Ascending aorta (tissue), 2 donors: ENCODE data around the gene ZC3H13. TPM values are rescaled to one million over a fixed set of nuclear protein-coding genes. Genes with fewer than 3 reads are reported as not detected.

ENCODE experiments used
- DNase-seq, 2 donors: peaks; one replicate each; pipeline ENCODE4 v3.0.0-alpha.2; 2019; ENCODE audit warnings: low spot score in 2 of 2
- H3K27ac ChIP-seq, 2 donors: fragments of 200-600 bp; sonication (generic); one replicate each; pipeline ENCODE4 v1.5.1; 2016 to 2017; ENCODE audit warnings: mild to moderate bottlenecking in 1 of 2
- H3K27me3 ChIP-seq: fragments of 200-600 bp; sonication (generic); one replicate; pipeline ENCODE4 v1.5.1; 2017
- H3K36me3 ChIP-seq, 2 donors: fragments of 200-600 bp; sonication (generic); one replicate each; pipeline ENCODE4 v1.5.1; 2016
- H3K4me1 ChIP-seq, 2 donors: fragments of 200-600 bp; sonication (generic); one replicate each; pipeline ENCODE4 v1.5.1; 2016 to 2017; ENCODE audit warnings: mild to moderate bottlenecking in 1 of 2
- H3K4me3 ChIP-seq, 2 donors: fragments of 200-600 bp; sonication (generic); one replicate each; pipeline ENCODE4 v1.5.1; 2016 to 2017; ENCODE audit warnings: mild to moderate bottlenecking in 1 of 2
- H3K9me3 ChIP-seq, 2 donors: fragments of 200-600 bp; sonication (generic); one replicate each; pipeline ENCODE4 v1.5.1; 2016
- intact Hi-C: fragments of 100-400 bp; cut with DNase I; formaldehyde crosslinking; loops from one replicate; pipeline ENCODE4 v1.15.1; 2023
- total RNA-seq: library from RNA; depleted of rRNA; stranded (reverse); fragments of >200 nt; gene quantifications from one replicate; pipeline ENCODE4 v1.1.0, GENCODE V29; 2016
- TF ChIP-seq, protein P1 (sequence below), 3 experiments: fragments of 200-600 bp in 2 of 3; fragments of 450-650 bp in 1 of 3; sonication (generic) in 2 of 3; IDR thresholded peaks; one replicate each; pipeline ENCODE4 v1.5.1; 2016 to 2019; ENCODE audit warnings: antibody characterized with exemption in 3 of 3, mild to moderate bottlenecking in 1 of 3, moderate library complexity in 1 of 3

The ZC3H13 gene
- total RNA-seq, 1 donor from 2014 or later = 25.8 TPM

GRCh38 chr13:46097663-46098062, 45.1 kb upstream of the ZC3H13 start:
- H3K27me3 ChIP-seq = no peaks in the 10 kb centered on the region
- TF ChIP-seq, protein P1, sequence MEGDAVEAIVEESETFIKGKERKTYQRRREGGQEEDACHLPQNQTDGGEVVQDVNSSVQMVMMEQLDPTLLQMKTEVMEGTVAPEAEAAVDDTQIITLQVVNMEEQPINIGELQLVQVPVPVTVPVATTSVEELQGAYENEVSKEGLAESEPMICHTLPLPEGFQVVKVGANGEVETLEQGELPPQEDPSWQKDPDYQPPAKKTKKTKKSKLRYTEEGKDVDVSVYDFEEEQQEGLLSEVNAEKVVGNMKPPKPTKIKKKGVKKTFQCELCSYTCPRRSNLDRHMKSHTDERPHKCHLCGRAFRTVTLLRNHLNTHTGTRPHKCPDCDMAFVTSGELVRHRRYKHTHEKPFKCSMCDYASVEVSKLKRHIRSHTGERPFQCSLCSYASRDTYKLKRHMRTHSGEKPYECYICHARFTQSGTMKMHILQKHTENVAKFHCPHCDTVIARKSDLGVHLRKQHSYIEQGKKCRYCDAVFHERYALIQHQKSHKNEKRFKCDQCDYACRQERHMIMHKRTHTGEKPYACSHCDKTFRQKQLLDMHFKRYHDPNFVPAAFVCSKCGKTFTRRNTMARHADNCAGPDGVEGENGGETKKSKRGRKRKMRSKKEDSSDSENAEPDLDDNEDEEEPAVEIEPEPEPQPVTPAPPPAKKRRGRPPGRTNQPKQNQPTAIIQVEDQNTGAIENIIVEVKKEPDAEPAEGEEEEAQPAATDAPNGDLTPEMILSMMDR (IDR thresholded peaks at IDR 0.05) = no peak
- intact Hi-C loops = no loop called here
- H3K27ac ChIP-seq = no peak overlapping the region
- no peaks in the 10 kb centered on the region for H3K9me3 ChIP-seq
- no peaks in the 10 kb centered on the region for H3K4me1 ChIP-seq
- DNase-seq = no peak
- no peak overlapping the region for H3K4me3 ChIP-seq
- H3K36me3 ChIP-seq = no peaks in the 10 kb centered on the region

DNA sequence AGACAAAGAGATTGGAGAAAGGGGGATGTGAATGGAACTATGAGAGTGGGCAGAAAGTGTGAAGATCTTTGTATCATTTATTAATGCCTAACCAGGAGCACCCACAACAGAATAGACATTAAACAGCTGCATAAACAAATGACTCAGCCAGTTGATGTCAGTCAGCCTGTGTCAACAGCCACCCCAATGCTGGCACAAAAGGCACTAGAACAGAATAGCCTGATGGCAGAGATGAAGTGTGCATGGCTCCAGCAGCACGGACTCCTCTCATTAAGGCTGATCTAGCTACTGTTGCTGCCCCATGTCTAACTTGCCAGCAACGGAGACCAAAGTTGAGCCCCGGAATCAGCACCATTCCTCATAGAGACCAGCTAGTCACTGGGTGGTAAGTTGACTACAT, 44.5 kb upstream of the ZC3H13 start:
- Histone ChIP-seq H3K36me3 (no peaks in the 10 kb centered on the region), H3K4me3 (no peak overlapping the region), H3K27me3 (no peaks in the 10 kb centered on the region), H3K4me1 (no peaks in the 10 kb centered on the region), H3K27ac (no peak overlapping the region), H3K9me3 (no peaks in the 10 kb centered on the region)
- TF ChIP-seq, protein P1 (IDR thresholded peaks at IDR 0.05) = no peak
- DNase-seq = no peak
- intact Hi-C loops = no loop called here

- no peak for DNase-seq
- Histone ChIP-seq H3K4me3 (no peak overlapping the region), H3K27me3 (no peaks in the 10 kb centered on the region), H3K36me3 (no peaks in the 10 kb centered on the region), H3K4me1 (no peaks in the 10 kb centered on the region), H3K9me3 (no peaks in the 10 kb centered on the region), H3K27ac (no peak overlapping the region)
- intact Hi-C loops = no loop called here
- TF ChIP-seq, protein P1 (IDR thresholded peaks at IDR 0.05) = no peak
These were observed 41.9 kb upstream of the ZC3H13 start for GRCh38 chr13:46094478-46094877.

DNA sequence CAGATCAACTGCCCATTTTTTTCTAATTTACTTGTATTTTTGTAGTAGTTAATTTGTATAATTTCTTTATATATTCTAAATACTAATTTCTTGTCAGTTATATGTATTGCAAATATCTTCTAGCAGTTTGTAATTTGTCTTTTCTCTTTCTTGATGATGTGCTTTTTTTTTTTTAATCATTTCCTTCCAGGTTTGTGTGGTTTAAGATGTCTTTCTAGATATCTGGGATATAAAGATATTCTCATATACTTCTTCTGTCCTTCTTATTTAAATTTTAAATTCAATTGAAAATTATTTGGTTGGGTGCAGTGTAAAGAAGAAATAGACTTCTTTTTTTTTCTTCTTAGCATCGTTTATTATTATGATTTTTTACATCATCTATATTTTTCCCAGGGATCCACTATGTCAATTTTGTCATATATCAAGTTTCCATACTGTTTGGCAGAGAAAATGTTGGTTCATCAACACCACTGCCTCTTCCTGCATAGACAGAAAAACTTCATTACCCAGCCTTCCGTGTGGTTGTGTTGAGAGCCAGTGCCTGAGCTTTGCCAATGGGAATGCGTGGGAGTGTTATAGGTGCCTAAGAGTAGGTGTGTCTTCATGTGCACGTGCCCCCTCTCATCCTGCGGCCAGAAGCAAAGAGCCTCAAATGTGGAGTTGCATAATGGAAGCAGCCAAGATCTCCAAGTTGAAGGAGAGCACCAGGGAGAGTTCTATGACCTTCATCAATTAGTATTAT, 36.4 kb upstream of the ZC3H13 start:
- Histone ChIP-seq H3K4me3 (no peak overlapping the region), H3K9me3 (no peaks in the 10 kb centered on the region)
- intact Hi-C loops = no loop called here

GRCh38 chr13:46087481-46087880, 34.9 kb upstream of the ZC3H13 start:
- H3K4me1 ChIP-seq = no peaks in the 10 kb centered on the region
- DNase-seq = no peak
- H3K27ac ChIP-seq = no peak overlapping the region
- H3K27me3 ChIP-seq = no peaks in the 10 kb centered on the region
- no peaks in the 10 kb centered on the region for H3K9me3 ChIP-seq
- intact Hi-C loops = no loop called here
- TF ChIP-seq, protein P1 (IDR thresholded peaks at IDR 0.05) = no peak
- H3K4me3 ChIP-seq = no peak overlapping the region
- H3K36me3 ChIP-seq = no peaks in the 10 kb centered on the region

More for the DNA sequence above, 36.4 kb upstream of the ZC3H13 start:
- no peaks in the 10 kb centered on the region for H3K36me3 ChIP-seq
- TF ChIP-seq, protein P1 (IDR thresholded peaks at IDR 0.05) = no peak
- no peaks in the 10 kb centered on the region for H3K4me1 ChIP-seq
- no peak overlapping the region for H3K27ac ChIP-seq
- DNase-seq = no peak
- no peaks in the 10 kb centered on the region for H3K27me3 ChIP-seq
